ENCODE results near the gene TRMT10B. TPM values are rescaled to one million over a fixed set of nuclear protein-coding genes. Genes with fewer than 3 reads are reported as not detected.

Gene TRMT10B
- total RNA-seq, 2 donors from 2014 or later: 7.8 to 19.6 TPM

- DNase-seq (ENCODE audit: low spot score): no peak
- Histone ChIP-seq H3K9me3 (no peaks in the 10 kb centered on the region), H3K27me3 (replicated peaks; ENCODE audit: insufficient read depth) (no peaks in the 10 kb centered on the region), H3K4me3 (no peak overlapping the region), H3K36me3 (no peaks in the 10 kb centered on the region), H3K4me1 (replicated peaks) (no peaks in the 10 kb centered on the region), H3K27ac (no peak overlapping the region)
- intact Hi-C loops (cut with DNase I): no loop called here
- TF ChIP-seq POLR2A (IDR thresholded peaks at IDR 0.05): no peak
- TF ChIP-seq CTCF (IDR thresholded peaks at IDR 0.05): no peak
- TF ChIP-seq POLR2AphosphoS5 (IDR thresholded peaks at IDR 0.05): no peak
- WGBS: 97% methylated on average over 10 of the region's 16 CpGs
Observed at GRCh38 chr9:37740128-37740527, 13.5 kb upstream of the TRMT10B start.

- Histone ChIP-seq H3K27ac (no peak overlapping the region), H3K4me1 (replicated peaks) (no peaks in the 10 kb centered on the region), H3K27me3 (replicated peaks; ENCODE audit: insufficient read depth) (no peaks in the 10 kb centered on the region), H3K9me3 (no peaks in the 10 kb centered on the region), H3K36me3 (no peaks in the 10 kb centered on the region), H3K4me3 (no peak overlapping the region)
- no peak for DNase-seq (ENCODE audit: low spot score)
- intact Hi-C loops (cut with DNase I): no loop called here
- 81% methylated on average over 15 of the region's 15 CpGs for WGBS
- TF ChIP-seq POLR2A (IDR thresholded peaks at IDR 0.05): no peak
- TF ChIP-seq CTCF (IDR thresholded peaks at IDR 0.05): no peak
- no peak for TF ChIP-seq POLR2AphosphoS5 (IDR thresholded peaks at IDR 0.05)
Observed at GRCh38 chr9:37740631-37741328, 12.8 kb upstream of the TRMT10B start.

- intact Hi-C loops (cut with DNase I): no loop called here
- no peak for DNase-seq (ENCODE audit: low spot score)
Observed at GRCh38 chr9:37745970-37746369, 7.6 kb upstream of the TRMT10B start.

DNA sequence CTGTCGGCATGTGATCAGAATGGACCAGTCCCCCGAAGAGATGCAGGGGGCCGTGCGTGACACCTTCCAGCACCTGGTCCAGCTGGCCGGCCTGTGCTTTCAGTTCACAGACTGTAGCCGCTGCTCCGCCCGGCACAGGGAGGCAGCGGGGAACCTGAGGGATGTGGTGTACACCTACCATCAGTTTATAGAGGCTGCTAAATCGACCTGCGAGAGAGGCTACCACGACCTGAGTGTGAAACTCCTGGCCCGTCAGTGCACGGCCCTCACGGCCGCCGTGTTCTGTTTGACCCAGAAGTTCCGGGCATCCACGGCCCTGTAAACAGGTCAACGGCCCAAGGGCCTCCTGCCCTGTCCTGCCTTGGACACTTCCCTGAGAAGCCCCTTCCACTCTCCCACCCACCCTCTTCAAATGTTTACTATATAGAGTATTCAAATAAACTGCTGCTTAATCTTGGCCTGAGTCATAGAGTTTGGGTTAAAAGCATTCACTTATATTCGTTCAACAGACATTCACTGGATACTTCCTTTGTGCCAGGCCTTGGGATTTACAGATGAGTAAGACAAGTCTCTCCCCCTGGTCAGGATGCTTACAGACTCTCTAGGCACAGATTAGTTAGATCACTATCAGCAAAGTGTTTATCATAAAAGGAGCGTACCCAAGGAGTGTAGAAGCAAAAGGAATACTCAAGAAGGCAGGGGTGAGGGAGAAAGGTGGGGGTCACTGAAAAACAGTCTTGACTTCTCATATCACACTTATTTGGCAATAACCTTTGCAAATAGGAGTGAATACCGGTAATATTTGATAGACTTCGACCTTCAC lies 6.9 kb upstream of the TRMT10B start:
- Histone ChIP-seq H3K9me3 (no peaks in the 10 kb centered on the region), H3K4me3 (no peak overlapping the region), H3K27ac (no peak overlapping the region), H3K27me3 (replicated peaks; ENCODE audit: insufficient read depth) (no peaks in the 10 kb centered on the region), H3K4me1 (replicated peaks) (no peaks in the 10 kb centered on the region), H3K36me3 (no peaks in the 10 kb centered on the region)
- intact Hi-C loops (cut with DNase I): no loop called here
- DNase-seq (ENCODE audit: low spot score): no peak
- WGBS: 75% methylated on average over 24 of the region's 24 CpGs
- TF ChIP-seq POLR2AphosphoS5 (IDR thresholded peaks at IDR 0.05) (no peak), CTCF (IDR thresholded peaks at IDR 0.05) (no peak), POLR2A (IDR thresholded peaks at IDR 0.05) (no peak)

More at GRCh38 chr9:37745970-37746369, 7.6 kb upstream of the TRMT10B start:
- Histone ChIP-seq H3K4me1 (replicated peaks) (no peaks in the 10 kb centered on the region), H3K27me3 (replicated peaks; ENCODE audit: insufficient read depth) (no peaks in the 10 kb centered on the region), H3K4me3 (no peak overlapping the region), H3K9me3 (no peaks in the 10 kb centered on the region), H3K27ac (no peak overlapping the region), H3K36me3 (no peaks in the 10 kb centered on the region)
- WGBS: 82% methylated on average over 8 of the region's 8 CpGs
- no peak for TF ChIP-seq CTCF (IDR thresholded peaks at IDR 0.05)
- no peak for TF ChIP-seq POLR2AphosphoS5 (IDR thresholded peaks at IDR 0.05)
- no peak for TF ChIP-seq POLR2A (IDR thresholded peaks at IDR 0.05)
